ENCODE measurements around the gene TXNDC11. TPM values are rescaled to one million over a fixed set of nuclear protein-coding genes. Genes with fewer than 3 reads are reported as not detected.
A peak's percentile ranks its signal among the peaks of the same experiment; 100 is the strongest.

Gene TXNDC11
- total RNA-seq, 1 experiment from 2014 or later: 31.0 TPM

GRCh38 chr16:11632455-11632939 lies 110.2 kb downstream of the TXNDC11 start:
- peak; percentile 13 for DNase-seq (ENCODE audit: low read depth)

- DNase-seq (ENCODE audit: low read depth): no peak
Observed at GRCh38 chr16:11631214-11631613, 111.4 kb downstream of the TXNDC11 start.

- no peak for DNase-seq (ENCODE audit: low read depth)
Observed at GRCh38 chr16:11630768-11631056, 111.9 kb downstream of the TXNDC11 start.

GRCh38 chr16:11630046-11630767 lies 112.5 kb downstream of the TXNDC11 start:
- DNase-seq (ENCODE audit: low read depth): no peak

Other genes with a start within 250 kb of the TXNDC11 start
- 0.63 and 0.96 TPM in 2 replicates for gene LITAF, start 155.9 kb downstream of the TXNDC11 start, total RNA-seq (2014; rRNA removed)
- 10.2 and 12.4 TPM in 2 replicates for gene SNN, start 74.4 kb downstream of the TXNDC11 start, total RNA-seq (2014; rRNA removed)
- 26.5 and 42.4 TPM in 2 replicates for gene ZC3H7A, start 54.4 kb upstream of the TXNDC11 start, total RNA-seq (2014; rRNA removed)
- gene RSL1D1, start 108.7 kb upstream of the TXNDC11 start, total RNA-seq (2014; rRNA removed): 216 and 226 TPM in 2 replicates
- gene GSPT1, start 173.1 kb upstream of the TXNDC11 start, total RNA-seq (2014; rRNA removed): 98.0 and 101 TPM in 2 replicates
- 1.2 and 1.7 TPM in 2 replicates for gene NPIPB2, start 199.2 kb upstream of the TXNDC11 start, total RNA-seq (2014; rRNA removed)
- not detected in 2 replicates for gene TNFRSF17, start 222.4 kb upstream of the TXNDC11 start, total RNA-seq (2014; rRNA removed)
- gene SNX29, start 233.9 kb upstream of the TXNDC11 start, total RNA-seq (2014; rRNA removed): 3.7 and 5.0 TPM in 2 replicates

All from LHCN-M2 (cell line).